NT2/D1 (cell line): ENCODE results near the gene PRPF40B.

Experiments
- SUZ12 ChIP-seq: IDR thresholded peaks from 2 replicates; pipeline ENCODE4 v1.6.1; 2011; ENCODE audit not compliant: insufficient read length, insufficient read depth; ENCODE audit errors: extremely low read depth
- YY1 ChIP-seq: IDR thresholded peaks from 2 replicates; pipeline ENCODE4 v1.6.1; 2011; ENCODE audit not compliant: insufficient read length, insufficient read depth
- ZNF274 ChIP-seq: IDR thresholded peaks from 2 replicates; pipeline ENCODE4 v1.6.1; 2011; ENCODE audit warnings: mild to moderate bottlenecking, low read depth, low read length

DNA sequence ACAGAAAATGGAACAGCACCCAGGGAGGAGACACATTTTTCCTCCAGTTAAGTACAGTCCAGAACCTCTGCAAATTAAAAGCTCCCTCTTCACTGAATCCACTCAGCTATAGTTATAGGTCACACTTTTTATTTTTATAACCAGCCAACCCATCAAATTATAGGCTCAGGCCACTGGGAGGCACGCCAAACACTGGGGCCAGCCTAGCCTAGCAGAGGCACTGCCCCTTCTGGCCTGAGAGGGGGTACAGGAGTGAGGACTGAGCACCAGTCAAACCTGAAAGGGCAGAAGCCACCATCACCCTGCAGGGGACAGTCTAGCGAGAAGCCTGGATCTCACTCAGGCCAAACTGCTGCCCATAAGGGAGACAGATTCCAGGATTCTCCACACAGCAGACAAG is 64.6 kb downstream of the PRPF40B start:
- TF ChIP-seq SUZ12 = no peak
- TF ChIP-seq YY1 = no peak
- TF ChIP-seq ZNF274 = no peak
